HEK293T (cell line): Measurements from ENCODE around the gene MVB12A.

Experiments
- CTCF ChIA-PET: fragments of 350-600 bp; formaldehyde crosslinking; extraction: SDS; loops from one replicate; lab custom pipeline; 2021; ENCODE audit warnings: antibody characterized with exemption, inconsistent platforms; lab: Yijun Ruan, JAX
- POLR2A ChIA-PET: fragments of 350-600 bp; formaldehyde crosslinking; extraction: SDS; loops from one replicate; lab custom pipeline; 2020; ENCODE audit warnings: antibody characterized with exemption, inconsistent platforms; lab: Yijun Ruan, JAX
- DNase-seq: peaks from one replicate; pipeline ENCODE4 v3.0.0; 2012; ENCODE audit warnings: mixed read lengths; ENCODE audit errors: extremely low spot score
- ARNT ChIP-seq: fragments of 450-650 bp; IDR thresholded peaks from 2 replicates; pipeline ENCODE4 v1.6.1; 2017; ENCODE audit warnings: mild to moderate bottlenecking
- BHLHE40 ChIP-seq: fragments of 450-650 bp; IDR thresholded peaks from 2 replicates; pipeline ENCODE4 v1.6.1; 2016; ENCODE audit warnings: mild to moderate bottlenecking, moderate library complexity, borderline replicate concordance
- CTBP1 ChIP-seq: fragments of 450-650 bp; IDR thresholded peaks from 2 replicates; pipeline ENCODE4 v1.6.1; 2016; ENCODE audit warnings: borderline replicate concordance
- ELF4 ChIP-seq: fragments of 450-650 bp; IDR thresholded peaks from 2 replicates; pipeline ENCODE4 v1.6.1; 2017; ENCODE audit warnings: antibody characterized with exemption
- FOXA1 ChIP-seq: fragments of 450-650 bp; IDR thresholded peaks from 2 replicates; pipeline ENCODE4 v1.6.1; 2016; ENCODE audit warnings: mild to moderate bottlenecking
- FOXK2 ChIP-seq: fragments of 450-650 bp; IDR thresholded peaks from 2 replicates; pipeline ENCODE4 v1.6.1; 2016; ENCODE audit warnings: mild to moderate bottlenecking
- FOXM1 ChIP-seq: fragments of 450-650 bp; IDR thresholded peaks from 2 replicates; pipeline ENCODE4 v1.6.1; 2017; ENCODE audit warnings: mild to moderate bottlenecking, borderline replicate concordance
- HDGF ChIP-seq: fragments of 450-650 bp; IDR thresholded peaks from 2 replicates; pipeline ENCODE4 v1.6.1; 2017; ENCODE audit warnings: antibody characterized with exemption, borderline replicate concordance
- L3MBTL2 ChIP-seq: fragments of 450-650 bp; conservative IDR thresholded peaks from 2 replicates; pipeline ENCODE4 v1.6.1; 2016; ENCODE audit warnings: mild to moderate bottlenecking
- LEF1 ChIP-seq: fragments of 450-650 bp; IDR thresholded peaks from 2 replicates; pipeline ENCODE4 v1.6.1; 2017; ENCODE audit warnings: mild to moderate bottlenecking, borderline replicate concordance
- NFRKB ChIP-seq: fragments of 450-650 bp; IDR thresholded peaks from 2 replicates; pipeline ENCODE4 v1.6.1; 2016; ENCODE audit warnings: mild to moderate bottlenecking, moderate library complexity
- PKNOX1 ChIP-seq: fragments of 450-650 bp; IDR thresholded peaks from 2 replicates; pipeline ENCODE4 v1.6.1; 2016
- SP1 ChIP-seq: fragments of 450-650 bp; IDR thresholded peaks from 2 replicates; pipeline ENCODE4 v1.6.1; 2017
- SUZ12 ChIP-seq: fragments of 450-650 bp; IDR thresholded peaks from 2 replicates; pipeline ENCODE4 v1.6.1; 2016; ENCODE audit warnings: mild to moderate bottlenecking
- TARDBP ChIP-seq: fragments of 450-650 bp; IDR thresholded peaks from 2 replicates; pipeline ENCODE4 v1.6.1; 2016
- ZNF384 ChIP-seq: fragments of 450-650 bp; IDR thresholded peaks from 2 replicates; pipeline ENCODE4 v1.6.1; 2016

The MVB12A gene

GRCh38 chr19:17445526-17446165 lies 25.8 kb downstream of the MVB12A start:
- POLR2A ChIA-PET, result no interaction called here
- 0 out of 2 replicates have a peak, but pooled peaks have one; percentile 7 for TF ChIP-seq TARDBP
- no peak for TF ChIP-seq ZNF384
- CTCF ChIA-PET, result no interaction called here
- no peak for DNase-seq

DNA sequence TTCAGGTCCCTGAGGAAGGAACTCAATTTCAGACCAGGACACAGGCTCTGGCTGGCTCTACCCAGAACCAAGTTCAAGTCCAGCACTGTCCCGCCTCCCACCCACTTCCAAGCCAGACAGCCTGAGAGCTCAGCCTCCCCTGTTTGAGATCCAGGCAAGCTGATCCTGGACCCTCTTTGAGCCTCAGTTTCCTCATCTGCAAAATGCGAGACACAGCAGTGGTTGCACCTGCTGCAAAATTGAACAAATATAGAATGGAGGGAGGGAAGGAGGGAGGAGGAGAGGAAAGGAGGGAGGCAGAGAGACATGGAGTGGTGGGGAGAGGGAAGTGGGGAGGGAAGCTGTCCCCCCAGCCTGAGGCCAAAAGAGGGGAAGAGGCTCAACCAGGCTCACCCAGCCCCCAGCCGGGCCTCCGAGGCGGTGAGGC lies 27.9 kb downstream of the MVB12A start:
- POLR2A ChIA-PET, result interaction anchor here (1.8 kb wide), 1 partner anchor 319 kb away, joined by 5 read pairs; no protein-coding TSS in a partner anchor
- DNase-seq, result no peak
- CTCF ChIA-PET, result interaction anchor here (0.9 to 1.5 kb wide), 5 partner anchors 10 to 319 kb away, joined by 3 to 6 read pairs (median 4); no protein-coding TSS in a partner anchor
- no peak for TF ChIP-seq L3MBTL2
- TF ChIP-seq FOXK2, result no peak
- no peak for TF ChIP-seq NFRKB
- TF ChIP-seq TARDBP, result no peak
- TF ChIP-seq BHLHE40, result no peak
- TF ChIP-seq HDGF, result no peak
- TF ChIP-seq ZNF384, result no peak
- no peak for TF ChIP-seq SP1

- POLR2A ChIA-PET, result interaction anchor here (1.8 kb wide), 1 partner anchor 318 kb away, joined by 5 read pairs; no protein-coding TSS in a partner anchor
- peak; percentile 63 for DNase-seq
- CTCF ChIA-PET, result interaction anchor here (0.9 to 1.5 kb wide), 6 partner anchors 10 to 318 kb away, joined by 3 to 6 read pairs (median 4); partner anchors contain the start of gene NXNL1
- peak; percentile 30; the same call in 1 of the 2 replicates for TF ChIP-seq FOXM1
- no peak for TF ChIP-seq ZNF384
- TF ChIP-seq ARNT, result no peak
- TF ChIP-seq FOXK2, result no peak
- TF ChIP-seq LEF1, result no peak
- TF ChIP-seq CTBP1, result no peak
- 0 out of 2 replicates have a peak, but pooled peaks have one; percentile 16 for TF ChIP-seq TARDBP
Observed at GRCh38 chr19:17448131-17448967, 28.5 kb downstream of the MVB12A start, which contains the start of gene TMEM221. Gene TMEM221, minus strand, starts transcription at chr19:17448668. Its CDS starts 206 bp downstream, at chr19:17448462.

GRCh38 chr19:17450264-17451075 lies 30.6 kb downstream of the MVB12A start:
- POLR2A ChIA-PET, result no interaction called here
- CTCF ChIA-PET, result interaction anchor here (0.6 to 0.7 kb wide), 3 partner anchors 10 to 211 kb away, joined by 3 to 5 read pairs (median 4); no protein-coding TSS in a partner anchor
- no peak for TF ChIP-seq ELF4
- TF ChIP-seq SP1, result no peak
- no peak for TF ChIP-seq L3MBTL2
- no peak for TF ChIP-seq FOXM1
- no peak for TF ChIP-seq LEF1
- TF ChIP-seq FOXA1, result no peak
- TF ChIP-seq PKNOX1, result no peak
- TF ChIP-seq ARNT, result no peak
- no peak for TF ChIP-seq FOXK2
- no peak for TF ChIP-seq CTBP1
- TF ChIP-seq SUZ12, result no peak
- no peak for TF ChIP-seq TARDBP
- TF ChIP-seq NFRKB, result no peak
- no peak for TF ChIP-seq BHLHE40
- TF ChIP-seq ZNF384, result no peak
- no peak for DNase-seq

- ChIA-PET CTCF (interaction anchor here (0.6 to 0.8 kb wide), 3 partner anchors 11 to 33 kb away, joined by 3 to 4 read pairs (median 3); no protein-coding TSS in a partner anchor), POLR2A (no interaction called here)
- no peak for DNase-seq
- no peak for TF ChIP-seq L3MBTL2
- no peak for TF ChIP-seq LEF1
- no peak for TF ChIP-seq NFRKB
- no peak for TF ChIP-seq ZNF384
- no peak for TF ChIP-seq SUZ12
- TF ChIP-seq FOXA1, result no peak
- no peak for TF ChIP-seq FOXK2
- TF ChIP-seq HDGF, result no peak
- TF ChIP-seq CTBP1, result no peak
- TF ChIP-seq PKNOX1, result no peak
- no peak for TF ChIP-seq SP1
- no peak for TF ChIP-seq ARNT
- TF ChIP-seq ELF4, result no peak
- TF ChIP-seq FOXM1, result no peak
- TF ChIP-seq BHLHE40, result no peak
- no peak for TF ChIP-seq TARDBP
Observed at GRCh38 chr19:17451820-17452219, 32.0 kb downstream of the MVB12A start.
